Mammary microvascular endothelial cell (primary cell): ENCODE measurements around the gene TM9SF3. TPM values are rescaled to one million over a fixed set of nuclear protein-coding genes. Genes with fewer than 3 reads are reported as not detected.

Source experiments
- total RNA-seq: library from RNA; depleted of rRNA; stranded (reverse); fragments of >200 nt; gene quantifications from 2 replicates; pipeline ENCODE4 v1.2.3, GENCODE V29; 2015

Gene TM9SF3
- 57.8 and 64.2 TPM in 2 replicates for total RNA-seq

GRCh38 chr10:96586419-96587263 lies at the start of gene TM9SF3:
TM9SF3 (minus strand) TSS chr10:96587012; CDS start chr10:96586835, 177 bp downstream.

DNA sequence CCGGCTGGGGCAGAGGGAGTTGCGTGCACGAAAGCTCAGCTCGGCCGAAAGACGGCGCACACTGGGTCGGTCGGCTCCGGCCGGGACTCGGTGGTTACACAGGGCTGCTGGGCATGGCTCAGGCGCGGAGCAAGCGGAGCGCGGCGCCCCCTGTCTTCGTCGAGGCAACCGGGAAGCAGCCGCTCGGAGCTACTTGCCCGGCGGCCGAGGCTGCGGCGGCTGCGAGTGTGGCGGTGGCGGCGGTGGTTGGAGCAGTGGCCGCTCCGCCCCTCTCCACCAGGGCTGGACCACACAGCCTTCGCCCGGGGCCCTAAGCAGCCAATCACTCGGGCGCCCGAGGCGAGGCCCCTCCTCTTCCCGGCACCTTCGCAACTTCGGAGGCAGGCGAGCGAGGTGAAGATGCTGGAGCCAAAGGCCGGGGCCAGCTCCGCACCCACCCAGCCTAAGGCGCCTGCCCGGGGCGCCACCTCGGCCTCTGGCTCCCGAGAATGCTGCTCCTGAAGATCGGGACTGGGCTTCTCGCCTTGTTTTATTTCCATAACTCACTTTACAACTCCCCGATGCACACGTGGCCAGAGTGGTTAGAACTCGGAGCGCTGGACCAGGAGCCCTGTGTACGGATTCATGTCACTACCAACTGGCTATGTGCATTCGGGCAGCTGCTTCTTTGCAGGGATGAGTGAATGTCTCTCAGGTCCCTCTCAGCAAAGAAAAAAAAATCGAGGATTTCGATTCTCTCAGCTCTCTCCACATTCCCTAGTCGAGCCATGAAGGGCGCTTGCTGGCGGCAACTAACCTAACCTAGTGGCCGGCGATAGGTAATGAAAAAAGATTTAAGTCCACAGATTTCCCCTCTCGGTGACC lies 72.9 kb downstream of the TM9SF3 start, which contains the start of gene TLL2:
TLL2 (minus strand) TSS at position 229 of the 864 bp plus-strand sequence. CDS start 241 bp downstream, outside the sequence.

Other genes starting within 250 kb of the TM9SF3 start
- gene OPALIN, start 228.0 kb downstream of the TM9SF3 start, total RNA-seq: not detected in 2 replicates
- 0.15 and 0.27 TPM in 2 replicates for gene TLL2, start 73.1 kb downstream of the TM9SF3 start, total RNA-seq
- gene PIK3AP1, start 133.5 kb upstream of the TM9SF3 start, total RNA-seq: not detected in 2 replicates
- 10.7 and 46.8 TPM in 2 replicates for gene LCOR, start 245.3 kb upstream of the TM9SF3 start, total RNA-seq